SH-SY5Y (cell line): Measurements from ENCODE around the gene RETREG2.

Experiments used
- GATA2 ChIP-seq: IDR thresholded peaks from 2 replicates; pipeline ENCODE4 v1.6.1; 2011; ENCODE audit warnings: mild to moderate bottlenecking, low read depth, low read length
- GATA3 ChIP-seq: IDR thresholded peaks from 2 replicates; pipeline ENCODE4 v1.6.1; 2011; ENCODE audit warnings: low read depth, mild to moderate bottlenecking, low read length, moderate library complexity

DNA sequence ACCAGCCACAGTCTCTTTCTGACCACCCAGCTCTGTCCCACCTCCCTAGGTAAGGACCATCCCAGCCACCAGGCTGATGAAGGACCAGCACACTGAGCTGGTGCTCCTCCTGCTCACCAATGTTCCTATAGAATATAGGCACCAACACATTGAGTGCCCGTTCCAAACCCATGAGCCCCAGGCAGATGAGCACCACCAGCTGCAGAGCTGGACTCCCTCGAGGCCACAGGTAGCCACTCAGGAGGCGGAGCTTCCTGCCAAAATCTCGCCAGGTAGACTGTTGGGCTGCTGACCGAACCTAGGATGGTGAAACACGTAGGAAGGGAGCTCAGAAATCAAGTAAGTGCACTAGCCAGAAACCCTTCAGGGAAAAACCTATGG lies 38.5 kb downstream of the RETREG2 start:
- TF ChIP-seq GATA3 (no peak), GATA2 (no peak)
